ENCODE results near the gene SHLD2.
"Not testable (repeated sequence)": the region's sequence is repeated elsewhere in the genome, so short reads cannot be mapped to it uniquely, and the experiment has no call there.

The SHLD2 gene

GRCh38 chr10:87094373-87095235 is at the start of gene SHLD2, which contains the start of gene GLUD1:
SHLD2 (plus strand) TSS chr10:87095206; CDS start chr10:87151355, 56,149 bp downstream.
GLUD1 (minus strand) TSS chr10:87094843; CDS start chr10:87094769, 74 bp downstream.
- DNase-seq (ENCODE audit: low read depth in 2 of 2), result peak; percentile 73 to 79

GRCh38 chr10:87045434-87045938 is 49.5 kb upstream of the SHLD2 start:
- DNase-seq (ENCODE audit: low read depth in 2 of 2), result no peak

- no peak for DNase-seq (ENCODE audit: low read depth in 2 of 2)
Measured at GRCh38 chr10:87053111-87053510, 41.9 kb upstream of the SHLD2 start.

- DNase-seq (ENCODE audit: low read depth in 2 of 2), result no peak
Measured at GRCh38 chr10:87053577-87054181, 41.3 kb upstream of the SHLD2 start.

GRCh38 chr10:87054373-87055295 is 40.4 kb upstream of the SHLD2 start:
- no peak for DNase-seq (ENCODE audit: low read depth in 2 of 2)

- no peak for DNase-seq (ENCODE audit: low read depth in 2 of 2)
Measured at GRCh38 chr10:87058171-87058570, 36.8 kb upstream of the SHLD2 start.

- no peak for DNase-seq (ENCODE audit: low read depth in 2 of 2)
Measured at GRCh38 chr10:87059401-87059800, 35.6 kb upstream of the SHLD2 start.

GRCh38 chr10:87060280-87060928 is 34.6 kb upstream of the SHLD2 start:
- no peak for DNase-seq (ENCODE audit: low read depth in 2 of 2)

- no peak for DNase-seq (ENCODE audit: low read depth in 2 of 2)
Measured at GRCh38 chr10:87064651-87065050, 30.4 kb upstream of the SHLD2 start.

GRCh38 chr10:87066178-87066577 is 28.8 kb upstream of the SHLD2 start:
- DNase-seq (ENCODE audit: low read depth in 2 of 2), result no peak

GRCh38 chr10:87066865-87067264 is 28.1 kb upstream of the SHLD2 start:
- DNase-seq (ENCODE audit: low read depth in 2 of 2), result no peak

GRCh38 chr10:87068281-87068680 is 26.7 kb upstream of the SHLD2 start:
- DNase-seq (ENCODE audit: low read depth in 2 of 2), result no peak

GRCh38 chr10:87072449-87072848 is 22.6 kb upstream of the SHLD2 start:
- DNase-seq (ENCODE audit: low read depth in 2 of 2), result no peak

GRCh38 chr10:87076421-87076820 is 18.6 kb upstream of the SHLD2 start:
- not testable (repeated sequence) for DNase-seq (ENCODE audit: low read depth in 2 of 2)

GRCh38 chr10:87079106-87079836 is 15.7 kb upstream of the SHLD2 start:
- no peak for DNase-seq (ENCODE audit: low read depth in 2 of 2)

GRCh38 chr10:87080621-87081020 is 14.4 kb upstream of the SHLD2 start:
- not testable (repeated sequence) for DNase-seq (ENCODE audit: low read depth in 2 of 2)

- not testable (repeated sequence) for DNase-seq (ENCODE audit: low read depth in 2 of 2)
Measured at GRCh38 chr10:87081574-87081973, 13.4 kb upstream of the SHLD2 start.

- not testable (repeated sequence) for DNase-seq (ENCODE audit: low read depth in 2 of 2)
Measured at GRCh38 chr10:87082219-87082618, 12.8 kb upstream of the SHLD2 start.

GRCh38 chr10:87083576-87084290 is 11.3 kb upstream of the SHLD2 start:
- DNase-seq (ENCODE audit: low read depth in 2 of 2), result not testable (repeated sequence)

- DNase-seq (ENCODE audit: low read depth in 2 of 2), result not testable (repeated sequence)
Measured at GRCh38 chr10:87084291-87084782, 10.7 kb upstream of the SHLD2 start.

All from activated CD4-positive, alpha-beta T cell treated with anti-CD3 and anti-CD28 coated beads for 24 hours (primary cell).